Ovary (tissue), 3 donors: ENCODE measurements around the gene TPGS1.

ENCODE experiments used
- POLR2A ChIP-seq: fragments of 450-650 bp; IDR thresholded peaks from one replicate; pipeline ENCODE4 v1.6.1; 2017; ENCODE audit warnings: antibody characterized with exemption, mild to moderate bottlenecking, moderate library complexity
- TF ChIP-seq, protein P1 (sequence below), 3 donors: fragments of 450-650 bp in 2 of 3; fragments of 200-600 bp in 1 of 3; IDR thresholded peaks; one replicate each; pipeline versions ENCODE4 v1.5.1 to v1.8.0; 2016 to 2022; ENCODE audit warnings: antibody characterized with exemption in 3 of 3, mild to moderate bottlenecking in 1 of 3
- donor health status: DM: no; HTN: no; CAD: no.

GRCh38 chr19:469833-470232 lies 37.5 kb upstream of the TPGS1 start:
- no peak for TF ChIP-seq POLR2A
- TF ChIP-seq, protein P1, sequence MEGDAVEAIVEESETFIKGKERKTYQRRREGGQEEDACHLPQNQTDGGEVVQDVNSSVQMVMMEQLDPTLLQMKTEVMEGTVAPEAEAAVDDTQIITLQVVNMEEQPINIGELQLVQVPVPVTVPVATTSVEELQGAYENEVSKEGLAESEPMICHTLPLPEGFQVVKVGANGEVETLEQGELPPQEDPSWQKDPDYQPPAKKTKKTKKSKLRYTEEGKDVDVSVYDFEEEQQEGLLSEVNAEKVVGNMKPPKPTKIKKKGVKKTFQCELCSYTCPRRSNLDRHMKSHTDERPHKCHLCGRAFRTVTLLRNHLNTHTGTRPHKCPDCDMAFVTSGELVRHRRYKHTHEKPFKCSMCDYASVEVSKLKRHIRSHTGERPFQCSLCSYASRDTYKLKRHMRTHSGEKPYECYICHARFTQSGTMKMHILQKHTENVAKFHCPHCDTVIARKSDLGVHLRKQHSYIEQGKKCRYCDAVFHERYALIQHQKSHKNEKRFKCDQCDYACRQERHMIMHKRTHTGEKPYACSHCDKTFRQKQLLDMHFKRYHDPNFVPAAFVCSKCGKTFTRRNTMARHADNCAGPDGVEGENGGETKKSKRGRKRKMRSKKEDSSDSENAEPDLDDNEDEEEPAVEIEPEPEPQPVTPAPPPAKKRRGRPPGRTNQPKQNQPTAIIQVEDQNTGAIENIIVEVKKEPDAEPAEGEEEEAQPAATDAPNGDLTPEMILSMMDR (IDR thresholded peaks at IDR 0.05), result no peak
